SK-N-SH treated with all-trans-retinoic acid at 6 μM for 48 hours (cell line): Measurements from ENCODE around the gene CTPS2.

Experiments used
- CREB5 ChIP-seq: fragments of 250-450 bp; sonication (Bioruptor Pico); IDR thresholded peaks from 2 replicates; pipeline ENCODE4 v1.5.1; 2020; ENCODE audit warnings: low read depth, mild to moderate bottlenecking, moderate library complexity
- CSDC2 ChIP-seq: fragments of 250-450 bp; sonication (Bioruptor Pico); IDR thresholded peaks from 2 replicates; pipeline ENCODE4 v1.5.0; 2020; ENCODE audit warnings: mild to moderate bottlenecking, moderate library complexity
- ZFP3 ChIP-seq: fragments of 250-450 bp; sonication (Bioruptor Pico); IDR thresholded peaks from 2 replicates; pipeline ENCODE4 v1.5.0; 2020; ENCODE audit warnings: mild to moderate bottlenecking, moderate library complexity

- TF ChIP-seq CREB5 (no peak), ZFP3 (no peak), CSDC2 (no peak)
These were observed 54.2 kb downstream of the CTPS2 start for GRCh38 chrX:16658284-16658683.
